NCI-H774 (cell line): ENCODE data around the gene PLEK2.
A peak's percentile ranks its signal among the peaks of the same experiment; 100 is the strongest.
"Not testable (repeated sequence)": the region's sequence is repeated elsewhere in the genome, so short reads cannot be mapped to it uniquely, and the experiment has no call there.

Source experiments
- DNase-seq: peaks from one replicate; lab custom pipeline; 2025; lab: John Stamatoyannopoulos, UW

PLEK2 gene

GRCh38 chr14:67411820-67412421, at the start of gene PLEK2:
Gene PLEK2 (minus strand): TSS chr14:67412165. CDS start chr14:67412059, 106 bp downstream.
- peak; percentile 31 for DNase-seq

DNA sequence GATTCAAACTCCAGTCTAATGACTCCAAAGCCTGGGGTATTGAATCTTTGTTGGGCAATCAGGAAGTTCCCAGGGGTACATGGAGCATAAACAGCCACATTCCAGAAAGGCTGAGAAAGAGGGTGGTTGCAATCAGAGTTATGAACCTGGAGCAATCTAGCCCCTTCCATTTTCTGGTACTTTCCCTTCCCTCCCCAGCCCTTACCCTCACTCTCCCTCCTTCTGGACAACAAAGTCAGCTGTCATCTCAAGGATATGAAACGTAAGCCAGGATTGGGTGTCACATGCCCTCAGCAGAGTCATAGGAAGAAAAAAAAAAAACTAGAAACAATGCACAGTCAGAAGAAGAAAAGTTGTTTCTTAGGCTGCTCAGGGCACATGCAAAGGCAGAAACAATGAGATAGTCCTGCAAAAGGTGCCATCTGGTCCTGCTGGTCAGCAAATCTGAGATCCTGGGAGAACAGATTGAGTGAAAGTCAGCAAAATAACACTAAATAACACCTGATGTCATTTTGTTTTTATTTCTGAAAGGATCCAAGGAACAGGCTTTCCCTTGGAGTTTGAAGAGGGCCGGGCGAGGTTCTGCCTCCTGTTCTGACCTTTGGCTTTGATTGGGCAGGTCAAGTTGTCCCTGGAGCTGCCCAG, 49.5 kb upstream of the PLEK2 start:
- DNase-seq = no peak

DNA sequence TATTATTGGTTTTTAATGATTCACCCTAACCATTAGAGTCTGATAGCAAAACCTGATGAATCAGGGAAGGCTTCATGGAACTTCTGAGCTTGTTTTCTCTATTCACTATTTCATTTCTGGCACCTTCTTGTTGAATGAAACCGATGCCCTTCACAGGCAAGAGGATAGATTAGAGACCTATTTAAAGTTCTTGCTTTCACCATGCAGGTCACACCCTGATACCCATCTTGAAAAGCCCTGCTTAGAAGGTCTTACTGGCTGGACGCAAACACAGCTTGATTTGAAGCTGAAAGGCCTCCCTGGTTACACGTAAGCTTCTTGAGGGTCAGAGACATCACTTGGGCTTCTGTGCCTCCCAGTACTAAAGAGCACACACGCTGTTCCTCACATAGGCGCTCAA, 47.4 kb upstream of the PLEK2 start:
- no peak for DNase-seq

GRCh38 chr14:67457782-67458181, 45.8 kb upstream of the PLEK2 start:
- no peak for DNase-seq

DNA sequence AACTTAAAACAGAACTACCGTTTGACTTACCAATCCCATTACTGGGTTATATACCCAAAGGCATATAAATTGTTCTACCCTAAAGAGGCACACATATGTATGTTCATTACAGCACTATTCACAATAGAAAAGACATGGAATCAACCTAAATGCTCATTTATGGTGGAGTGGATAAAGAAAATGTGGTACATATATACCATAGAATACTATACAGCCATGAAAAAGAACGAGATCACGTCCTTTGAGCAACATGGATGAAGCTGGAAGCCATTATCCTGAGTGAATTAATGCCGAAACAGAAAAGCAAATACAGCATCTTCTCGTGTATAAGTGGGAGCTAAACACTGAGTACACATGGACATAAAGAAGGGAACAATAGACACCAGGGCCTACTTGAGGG, 44.8 kb upstream of the PLEK2 start:
- DNase-seq = no peak

DNA sequence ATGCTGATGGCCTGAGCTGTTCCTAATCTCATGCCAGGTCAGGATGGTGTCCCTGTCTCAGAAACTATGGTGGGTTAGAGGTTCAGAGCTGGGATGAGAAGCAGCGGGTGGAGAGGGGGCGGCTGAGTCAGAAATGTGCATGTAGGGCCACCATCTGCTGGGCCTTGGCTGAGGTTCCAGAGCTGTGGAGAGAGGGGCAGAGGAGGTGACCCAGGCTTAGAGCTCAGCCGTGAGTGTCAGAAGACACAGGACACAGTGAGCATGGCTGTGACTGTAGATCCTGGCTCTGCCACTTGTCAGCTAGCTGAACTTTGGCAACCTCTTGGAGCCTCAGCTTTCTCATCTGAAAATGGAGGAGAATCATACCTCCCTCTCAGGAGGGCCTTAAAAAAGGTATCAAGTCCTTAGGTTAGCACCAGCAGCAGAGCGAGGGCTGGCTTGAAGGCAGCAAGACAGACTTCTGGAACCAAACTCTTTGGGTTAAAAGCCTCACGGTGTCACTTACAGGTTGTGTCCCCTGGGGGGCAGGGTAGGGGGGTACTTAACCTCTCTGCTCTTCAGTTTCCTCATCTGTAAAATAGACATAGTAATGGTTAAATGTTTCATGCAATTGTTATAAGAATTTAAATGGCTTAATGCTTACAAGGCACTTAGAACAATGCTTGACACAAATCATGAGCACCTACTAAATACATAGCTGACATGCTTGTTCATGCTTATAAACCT, 41.8 kb upstream of the PLEK2 start:
- DNase-seq = no peak

DNA sequence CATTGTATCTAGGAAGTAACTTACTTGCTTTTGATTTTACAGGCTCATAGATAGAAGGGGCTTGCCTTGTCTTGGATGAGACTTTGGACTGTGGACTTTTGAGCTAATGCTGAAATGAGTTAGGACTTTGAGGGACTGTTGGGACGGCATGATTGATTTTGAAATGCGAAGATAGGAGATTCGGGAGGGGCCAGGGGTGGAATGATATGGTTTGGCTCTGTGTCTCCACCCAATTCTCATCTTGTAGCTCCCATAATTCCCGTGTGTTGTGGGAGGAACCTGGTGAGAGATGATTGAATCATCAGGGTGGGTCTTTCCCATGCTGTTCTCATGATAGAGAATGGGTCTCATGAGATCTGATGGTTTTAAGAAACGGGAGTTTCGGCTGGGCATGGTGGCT, 39.7 kb upstream of the PLEK2 start:
- DNase-seq = not testable (repeated sequence)

DNA sequence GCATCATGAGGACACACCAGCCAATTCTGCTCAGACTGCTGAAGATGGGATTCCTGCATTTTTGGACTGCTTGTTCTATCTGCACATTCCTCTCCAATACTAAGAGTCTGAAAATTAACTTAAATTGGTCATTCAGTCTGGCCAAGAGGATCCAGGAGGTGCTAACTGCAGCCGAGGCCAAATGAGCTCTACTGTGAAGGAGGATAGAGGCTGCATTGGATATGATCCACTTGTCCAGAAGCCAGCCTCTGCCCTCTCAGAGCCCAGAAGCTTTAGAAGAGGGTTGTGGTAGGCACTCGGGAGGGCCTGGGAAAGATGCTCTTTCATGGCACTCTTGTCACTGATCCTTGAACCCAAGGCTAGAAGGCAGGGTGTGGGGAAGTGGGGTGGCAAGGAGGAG, 37.1 kb upstream of the PLEK2 start:
- no peak for DNase-seq

DNA sequence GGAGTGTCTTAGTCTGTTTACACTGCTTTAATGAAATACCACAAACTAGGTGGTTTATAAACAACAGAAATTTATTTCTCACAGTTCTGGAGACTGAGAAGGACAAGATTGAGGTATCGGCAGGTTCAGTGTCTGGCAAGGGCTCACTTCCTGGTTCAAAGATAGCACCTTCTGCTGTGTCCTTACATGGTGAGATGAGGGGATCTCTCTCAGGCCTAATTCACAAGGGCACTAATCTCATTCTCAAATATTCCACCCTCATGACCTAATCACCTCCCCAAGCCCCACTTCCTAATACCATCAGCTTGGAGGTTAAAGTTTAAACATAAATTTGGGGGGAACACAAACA, 35.0 kb upstream of the PLEK2 start:
- DNase-seq = no peak

DNA sequence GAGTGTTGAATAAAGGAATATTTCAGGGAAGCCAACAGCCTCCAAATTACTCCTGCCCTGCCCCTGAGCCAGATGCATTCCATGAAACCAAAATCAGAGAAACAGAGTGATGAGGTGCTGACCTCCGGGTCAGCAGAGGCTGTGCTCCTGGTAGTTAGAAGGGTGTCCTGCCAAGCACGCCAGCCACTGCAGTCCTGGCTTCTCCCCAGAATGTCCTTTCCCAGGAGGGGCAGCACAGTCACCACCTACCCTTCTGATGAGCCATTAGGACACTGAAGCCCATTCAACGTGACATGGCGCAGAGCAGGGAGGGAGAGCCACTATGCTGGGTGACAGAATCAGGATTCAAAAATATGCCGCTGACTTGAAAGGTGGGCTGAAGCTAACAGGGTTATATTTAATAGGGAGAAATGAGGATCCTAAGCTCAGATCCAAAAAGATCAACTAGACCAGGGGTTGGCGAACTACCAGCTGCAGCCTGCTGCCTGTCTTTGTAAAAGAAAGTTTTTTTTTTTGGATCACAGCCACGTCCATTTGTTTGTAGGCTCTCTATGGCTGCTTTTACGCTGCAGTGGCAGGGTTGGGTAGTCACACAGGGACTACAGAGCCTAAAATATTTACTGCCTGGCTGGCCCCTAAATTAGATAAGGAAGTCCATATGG, 34.5 kb upstream of the PLEK2 start:
- DNase-seq = peak; percentile 15

GRCh38 chr14:67444395-67444794, 32.4 kb upstream of the PLEK2 start:
- DNase-seq = no peak

- peak; percentile 58 for DNase-seq
Measured at GRCh38 chr14:67442139-67442906, 30.4 kb upstream of the PLEK2 start.

DNA sequence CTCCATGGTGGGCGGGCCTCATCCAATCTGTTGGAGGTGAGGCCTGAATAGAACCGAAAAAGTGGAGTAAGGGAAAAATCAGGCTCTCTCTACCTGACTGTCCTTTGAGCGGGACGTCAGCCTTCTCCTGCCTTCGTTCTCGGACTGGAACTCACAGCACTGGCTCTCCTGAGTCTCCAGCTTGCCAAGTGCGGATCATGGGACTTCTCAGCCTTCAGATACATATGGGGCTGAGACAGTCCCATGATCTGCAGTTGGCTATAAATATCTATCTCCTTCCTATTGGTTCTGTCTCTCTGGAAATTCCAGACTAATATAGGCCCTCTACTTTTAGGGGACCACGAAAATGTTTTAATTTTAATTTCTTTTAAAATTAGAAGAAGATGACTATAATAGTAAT, 29.7 kb upstream of the PLEK2 start:
- no peak for DNase-seq

DNA sequence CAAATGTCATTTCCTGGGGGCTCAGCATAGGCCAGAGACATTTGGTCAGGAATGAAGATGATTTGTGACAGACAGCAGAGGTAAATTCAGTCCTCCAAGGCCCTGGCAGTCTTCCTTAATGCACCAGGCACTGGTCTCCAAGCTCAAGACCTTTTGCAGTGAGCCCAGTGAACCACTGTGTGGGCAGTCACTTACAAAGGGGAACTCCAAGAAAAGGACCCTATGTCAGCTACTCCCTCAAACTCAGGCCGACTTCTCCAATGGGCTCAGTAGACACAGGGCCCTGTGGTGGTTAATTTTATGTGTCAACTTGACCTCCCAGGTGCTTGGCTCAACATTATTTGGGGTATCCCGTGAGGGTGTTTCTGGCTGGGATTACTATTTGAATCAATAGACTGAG, 29.3 kb upstream of the PLEK2 start:
- no peak for DNase-seq

DNA sequence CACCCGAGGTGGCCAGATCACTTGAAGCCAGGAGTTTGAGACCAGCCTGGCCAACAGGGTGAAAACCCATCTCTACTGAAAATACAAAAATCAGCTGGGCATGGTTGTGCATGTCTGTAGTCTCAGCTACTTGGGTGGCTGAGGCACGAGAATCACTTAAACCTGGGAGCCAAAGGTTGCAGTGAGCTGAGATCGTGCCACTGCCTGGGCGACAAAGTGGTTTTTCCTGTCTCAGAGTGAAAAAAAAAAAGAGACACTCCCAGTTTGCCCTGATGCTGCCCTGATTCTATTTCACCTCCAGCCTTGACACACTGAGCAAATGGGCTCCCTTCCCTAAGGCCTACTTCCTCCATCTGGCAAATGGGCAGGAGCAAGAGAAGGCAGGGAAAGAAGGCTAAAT, 28.5 kb upstream of the PLEK2 start:
- DNase-seq = peak; percentile 10

DNA sequence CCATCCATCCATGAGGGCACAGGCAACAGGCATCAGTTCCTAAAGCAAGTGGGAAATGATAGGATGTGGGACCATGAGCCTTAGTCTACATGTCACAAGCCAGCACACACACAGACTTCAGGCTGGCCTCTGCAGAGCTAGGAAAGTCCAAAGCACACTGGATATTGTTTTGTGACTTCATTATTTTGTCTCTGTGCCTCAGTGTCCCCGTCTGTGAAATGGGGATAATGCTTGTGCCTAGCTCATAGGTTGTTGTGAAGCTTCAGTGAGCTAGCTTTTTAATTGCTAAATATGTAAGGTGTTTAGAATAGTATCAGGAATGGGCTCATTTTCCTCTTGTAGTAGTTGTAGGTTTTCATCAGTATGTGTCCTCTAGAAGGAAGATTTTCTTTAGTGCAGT, 27.0 kb upstream of the PLEK2 start:
- no peak for DNase-seq

DNA sequence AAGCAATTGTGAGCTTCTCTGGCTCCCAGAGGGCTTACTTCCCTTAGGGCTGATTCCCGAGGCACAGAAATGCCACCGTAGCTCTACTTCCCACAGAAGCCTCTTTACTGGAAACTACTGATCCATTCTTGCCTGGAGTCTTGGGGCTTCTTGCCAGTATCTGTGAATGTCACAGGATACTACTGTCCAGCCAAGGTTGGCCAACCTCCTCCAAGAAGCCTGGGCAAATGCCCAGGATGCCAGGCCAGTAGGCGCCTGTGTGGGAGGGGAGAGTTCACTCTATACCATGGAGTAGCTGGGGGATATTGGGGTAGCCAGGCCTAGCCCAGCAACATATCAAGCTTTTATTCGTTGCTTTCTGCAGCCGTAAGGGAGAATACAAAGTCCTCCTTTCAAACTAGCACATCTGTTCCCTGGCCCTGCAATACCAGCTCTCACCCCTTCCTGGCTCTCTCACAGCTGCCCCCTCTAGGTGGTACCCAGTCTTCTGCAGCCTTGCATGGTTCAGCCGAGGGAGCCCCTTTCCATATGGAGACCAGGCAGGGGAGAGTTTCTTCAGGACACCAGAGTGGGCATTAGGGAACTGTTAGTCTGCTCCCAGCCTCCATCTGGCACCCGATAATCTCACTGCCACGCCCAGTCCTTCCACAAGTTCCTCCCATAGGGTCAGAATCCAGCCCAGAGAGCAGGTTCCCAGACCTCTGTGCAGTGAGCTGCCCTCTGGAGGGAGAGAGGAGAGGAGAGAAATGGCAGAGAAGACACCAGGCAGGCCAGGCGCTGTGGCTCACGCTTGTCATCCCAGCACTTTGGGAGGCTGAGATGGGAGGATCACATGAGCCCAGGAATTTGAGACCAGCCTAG, 24.3 kb upstream of the PLEK2 start:
- no peak for DNase-seq

GRCh38 chr14:67435603-67436002, 23.6 kb upstream of the PLEK2 start:
- no peak for DNase-seq

- DNase-seq = no peak
Measured at GRCh38 chr14:67432050-67432564, 20.1 kb upstream of the PLEK2 start.

- DNase-seq = no peak
Measured at GRCh38 chr14:67429510-67430205, 17.7 kb upstream of the PLEK2 start.
